NCI-H526 (cell line): ENCODE measurements around the gene LMAN2.
"Not testable (repeated sequence)": the region's sequence is repeated elsewhere in the genome, so short reads cannot be mapped to it uniquely, and the experiment has no call there.

Experiments
- DNase-seq, 2 experiments: peaks; one replicate each; lab custom pipeline; 2025; lab: John Stamatoyannopoulos, UW

Gene LMAN2

GRCh38 chr5:177346820-177347219, 4.6 kb downstream of the LMAN2 start:
- DNase-seq = no peak

- DNase-seq = no peak
Observed at GRCh38 chr5:177344891-177345290, 6.6 kb downstream of the LMAN2 start.

- DNase-seq = no peak
Observed at GRCh38 chr5:177343777-177344176, 7.7 kb downstream of the LMAN2 start.

- not testable (repeated sequence) for DNase-seq
Observed at GRCh38 chr5:177343000-177343399, 8.5 kb downstream of the LMAN2 start.

- DNase-seq = no peak
Observed at GRCh38 chr5:177339107-177339638, 12.3 kb downstream of the LMAN2 start.

GRCh38 chr5:177338251-177339106, 13.0 kb downstream of the LMAN2 start:
- DNase-seq = no peak

GRCh38 chr5:177336603-177337494, 14.6 kb downstream of the LMAN2 start:
- DNase-seq = no peak

- peak in 1 of 2 experiments; percentile 42 for DNase-seq
Observed at GRCh38 chr5:177336112-177336511, 15.4 kb downstream of the LMAN2 start.

- DNase-seq = no peak
Observed at GRCh38 chr5:177335701-177336065, 15.8 kb downstream of the LMAN2 start.

GRCh38 chr5:177334781-177335700, 16.4 kb downstream of the LMAN2 start:
- no peak for DNase-seq

- DNase-seq = no peak
Observed at GRCh38 chr5:177334155-177334551, 17.3 kb downstream of the LMAN2 start.

- DNase-seq = no peak
Observed at GRCh38 chr5:177333420-177334154, 17.9 kb downstream of the LMAN2 start.

GRCh38 chr5:177332896-177333260, 18.6 kb downstream of the LMAN2 start:
- no peak for DNase-seq

- no peak for DNase-seq
Observed at GRCh38 chr5:177332031-177332895, 19.2 kb downstream of the LMAN2 start.

- no peak for DNase-seq
Observed at GRCh38 chr5:177330991-177331842, 20.3 kb downstream of the LMAN2 start.

GRCh38 chr5:177329883-177330282, 21.6 kb downstream of the LMAN2 start:
- no peak for DNase-seq

GRCh38 chr5:177328545-177329231, 22.8 kb downstream of the LMAN2 start:
- no peak for DNase-seq
